ENCODE results near the gene FAM81B. TPM values are rescaled to one million over a fixed set of nuclear protein-coding genes. Genes with fewer than 3 reads are reported as not detected.

The FAM81B gene
- total RNA-seq, 2 donors from 2014 or later = 8.2 TPM; not detected in 1

GRCh38 chr5:95424526-95424925, 33.4 kb downstream of the FAM81B start:
- Histone ChIP-seq H3K9me3 (no peaks in the 10 kb centered on the region), H3K4me3 (no peak overlapping the region), H3K4me1 (replicated peaks) (no peaks in the 10 kb centered on the region), H3K36me3 (no peaks in the 10 kb centered on the region), H3K27me3 (replicated peaks; ENCODE audit: insufficient read depth) (no peaks in the 10 kb centered on the region), H3K27ac (no peak overlapping the region)
- 54% methylated on average over 1 of the region's 1 CpG for WGBS
- no peak for DNase-seq (ENCODE audit: low spot score)
- intact Hi-C loops (cut with DNase I) = no loop called here
- TF ChIP-seq CTCF (IDR thresholded peaks at IDR 0.05) (no peak), POLR2AphosphoS5 (IDR thresholded peaks at IDR 0.05) (no peak), POLR2A (IDR thresholded peaks at IDR 0.05) (no peak)

- DNase-seq (ENCODE audit: low spot score) = no peak
- no peaks in the 10 kb centered on the region for H3K27me3 ChIP-seq (replicated peaks; ENCODE audit: insufficient read depth)
- H3K4me3 ChIP-seq = no peak overlapping the region
- no peaks in the 10 kb centered on the region for H3K36me3 ChIP-seq
- no peaks in the 10 kb centered on the region for H3K9me3 ChIP-seq
- TF ChIP-seq POLR2A (IDR thresholded peaks at IDR 0.05) (no peak), POLR2AphosphoS5 (IDR thresholded peaks at IDR 0.05) (no peak), CTCF (IDR thresholded peaks at IDR 0.05) (no peak)
- H3K27ac ChIP-seq = no peak overlapping the region
- H3K4me1 ChIP-seq (replicated peaks) = no peaks in the 10 kb centered on the region
- intact Hi-C loops (cut with DNase I) = no loop called here
- 52% methylated on average over 5 of the region's 5 CpGs for WGBS
These were observed 35.1 kb downstream of the FAM81B start for GRCh38 chr5:95426227-95426626.

GRCh38 chr5:95432779-95433178, 41.6 kb downstream of the FAM81B start:
- DNase-seq (ENCODE audit: low spot score) = no peak
- H3K4me3 ChIP-seq = no peak overlapping the region
- no peaks in the 10 kb centered on the region for H3K36me3 ChIP-seq
- H3K27me3 ChIP-seq (replicated peaks; ENCODE audit: insufficient read depth) = no peaks in the 10 kb centered on the region
- no peaks in the 10 kb centered on the region for H3K9me3 ChIP-seq
- WGBS = 88% methylated on average over 2 of the region's 2 CpGs
- TF ChIP-seq CTCF (IDR thresholded peaks at IDR 0.05) = no peak
- no peak for TF ChIP-seq POLR2AphosphoS5 (IDR thresholded peaks at IDR 0.05)
- no peak for TF ChIP-seq POLR2A (IDR thresholded peaks at IDR 0.05)
- H3K27ac ChIP-seq = no peak overlapping the region
- intact Hi-C loops (cut with DNase I) = no loop called here
- H3K4me1 ChIP-seq (replicated peaks) = no peaks in the 10 kb centered on the region

- intact Hi-C loops (cut with DNase I) = no loop called here
- H3K4me3 ChIP-seq = no peak overlapping the region
- TF ChIP-seq CTCF (IDR thresholded peaks at IDR 0.05) (no peak), POLR2AphosphoS5 (IDR thresholded peaks at IDR 0.05) (no peak), POLR2A (IDR thresholded peaks at IDR 0.05) (no peak)
- H3K4me1 ChIP-seq (replicated peaks) = no peaks in the 10 kb centered on the region
- H3K9me3 ChIP-seq = no peaks in the 10 kb centered on the region
- H3K27me3 ChIP-seq (replicated peaks; ENCODE audit: insufficient read depth) = no peaks in the 10 kb centered on the region
- no peaks in the 10 kb centered on the region for H3K36me3 ChIP-seq
- no peak for DNase-seq (ENCODE audit: low spot score)
- 25% methylated on average over 6 of the region's 6 CpGs for WGBS
- H3K27ac ChIP-seq = no peak overlapping the region
These were observed 48.8 kb downstream of the FAM81B start for GRCh38 chr5:95439801-95440493.

GRCh38 chr5:95440825-95441224, 49.7 kb downstream of the FAM81B start:
- WGBS = 30% methylated on average over 10 of the region's 10 CpGs
- Histone ChIP-seq H3K4me3 (no peak overlapping the region), H3K36me3 (no peaks in the 10 kb centered on the region), H3K27me3 (replicated peaks; ENCODE audit: insufficient read depth) (no peaks in the 10 kb centered on the region), H3K4me1 (replicated peaks) (no peaks in the 10 kb centered on the region), H3K27ac (no peak overlapping the region), H3K9me3 (no peaks in the 10 kb centered on the region)
- no peak for DNase-seq (ENCODE audit: low spot score)
- intact Hi-C loops (cut with DNase I) = no loop called here
- no peak for TF ChIP-seq POLR2AphosphoS5 (IDR thresholded peaks at IDR 0.05)
- TF ChIP-seq CTCF (IDR thresholded peaks at IDR 0.05) = no peak
- no peak for TF ChIP-seq POLR2A (IDR thresholded peaks at IDR 0.05)
